Measurements from ENCODE around the gene WDSUB1. TPM values are rescaled to one million over a fixed set of nuclear protein-coding genes. Genes with fewer than 3 reads are reported as not detected.

WDSUB1 gene
- total RNA-seq, 2 donors from 2014 or later = 2.6 to 5.9 TPM

DNA sequence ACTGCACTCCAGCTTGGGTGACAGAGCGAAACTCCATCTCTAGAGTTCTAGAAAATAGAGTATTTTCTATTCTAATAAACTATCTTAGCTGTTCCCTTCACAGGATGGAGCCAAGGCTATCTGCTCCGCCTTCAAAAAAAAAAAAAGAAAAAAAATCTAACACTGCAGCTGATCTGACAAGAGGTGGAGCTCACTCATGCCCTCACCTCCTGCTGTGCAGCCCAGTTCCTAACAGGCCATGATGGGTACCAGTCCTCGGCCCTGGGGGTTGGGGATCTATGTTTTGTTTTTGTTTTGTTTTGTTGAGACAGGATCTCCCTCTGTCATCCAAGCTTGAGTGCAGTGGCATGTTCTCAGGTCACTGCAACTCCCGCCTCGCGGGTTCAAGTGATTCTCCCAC, 3.0 kb downstream of the WDSUB1 start:
- WGBS, 2 donors = 84 to 97% methylated on average over 6 of the region's 6 CpGs
- no peak for ATAC-seq

GRCh38 chr2:159281002-159281401, 5.5 kb downstream of the WDSUB1 start:
- WGBS, 2 donors = 97 to 98% methylated on average over 6 of the region's 6 CpGs
- no peak for DNase-seq
- H3K36me3 ChIP-seq (replicated peaks in 1 of 2; ENCODE audit: insufficient read depth in 1 of 2, low read depth in 2 of 2) = no peaks in the 10 kb centered on the region
- no peaks in the 10 kb centered on the region for H3K27me3 ChIP-seq
- H3K27ac ChIP-seq = no peak overlapping the region
- ATAC-seq = no peak
- H3K4me3 ChIP-seq = no peak overlapping the region
- TF ChIP-seq POLR2A (IDR thresholded peaks at IDR 0.05) (no peak), CTCF (IDR thresholded peaks at IDR 0.05) (no peak)
- H3K9me3 ChIP-seq = no peaks in the 10 kb centered on the region
- H3K4me1 ChIP-seq = peaks cover 24% of the 10 kb centered on the region
- intact Hi-C loops (cut with DNase I) = no loop called here

More for the DNA sequence above, 3.0 kb downstream of the WDSUB1 start:
- intact Hi-C loops (cut with DNase I) = no loop called here
- Histone ChIP-seq H3K4me3 (no peak overlapping the region), H3K27ac (no peak overlapping the region), H3K36me3 (replicated peaks in 1 of 2; ENCODE audit: insufficient read depth in 1 of 2, low read depth in 2 of 2) (no peaks in the 10 kb centered on the region), H3K4me1 (peaks cover 31% of the 10 kb centered on the region), H3K27me3 (no peaks in the 10 kb centered on the region), H3K9me3 (no peaks in the 10 kb centered on the region)
- no peak for TF ChIP-seq POLR2A (IDR thresholded peaks at IDR 0.05)
- TF ChIP-seq CTCF (IDR thresholded peaks at IDR 0.05) = no peak
- no peak for DNase-seq

GRCh38 chr2:159279700-159280099, 6.8 kb downstream of the WDSUB1 start:
- Histone ChIP-seq H3K9me3 (no peaks in the 10 kb centered on the region), H3K36me3 (replicated peaks in 1 of 2; ENCODE audit: insufficient read depth in 1 of 2, low read depth in 2 of 2) (no peaks in the 10 kb centered on the region), H3K27me3 (no peaks in the 10 kb centered on the region), H3K4me1 (peaks cover 15% of the 10 kb centered on the region), H3K4me3 (no peak overlapping the region), H3K27ac (no peak overlapping the region)
- ATAC-seq (no peak), DNase-seq (no peak)
- TF ChIP-seq CTCF (IDR thresholded peaks at IDR 0.05) = no peak
- no peak for TF ChIP-seq POLR2A (IDR thresholded peaks at IDR 0.05)
- intact Hi-C loops (cut with DNase I) = no loop called here
- 97 to 98% methylated on average over 2 of the region's 2 CpGs for WGBS, 2 donors

DNA sequence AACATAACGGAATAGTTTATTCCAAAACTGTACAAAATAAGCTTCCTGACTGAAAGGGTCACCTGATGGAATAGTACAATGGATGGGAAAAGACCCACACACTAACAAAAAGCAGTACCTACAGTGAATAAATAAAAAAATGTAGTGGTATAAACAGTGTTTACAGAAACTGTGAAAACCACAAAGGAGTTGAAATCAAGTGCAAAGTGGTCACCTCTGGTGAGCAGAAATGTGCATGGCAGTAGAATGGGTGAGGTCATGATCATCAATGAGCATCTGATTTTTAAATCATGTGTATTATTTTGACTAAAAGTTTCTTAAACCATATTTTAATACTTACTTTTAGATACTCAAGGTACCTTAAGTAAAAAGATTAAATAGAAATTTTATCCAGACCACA, 11.4 kb downstream of the WDSUB1 start:
- Histone ChIP-seq H3K9me3 (no peaks in the 10 kb centered on the region), H3K4me3 (no peak overlapping the region), H3K36me3 (replicated peaks in 1 of 2; ENCODE audit: insufficient read depth in 1 of 2, low read depth in 2 of 2) (peaks cover 0 to 1% of the 10 kb centered on the region in 2 donors), H3K4me1 (no peaks in the 10 kb centered on the region), H3K27ac (no peak overlapping the region), H3K27me3 (no peaks in the 10 kb centered on the region)
- no peak for DNase-seq
- TF ChIP-seq POLR2A (IDR thresholded peaks at IDR 0.05) (no peak), CTCF (IDR thresholded peaks at IDR 0.05) (no peak)
- ATAC-seq = no peak
- intact Hi-C loops (cut with DNase I) = no loop called here
- 84 to 93% methylated on average over 1 of the region's 1 CpG for WGBS, 2 donors

GRCh38 chr2:159272156-159272555, 14.3 kb downstream of the WDSUB1 start:
- H3K27ac ChIP-seq = no peak overlapping the region
- no peak for TF ChIP-seq POLR2A (IDR thresholded peaks at IDR 0.05)
- no peak for TF ChIP-seq CTCF (IDR thresholded peaks at IDR 0.05)
- intact Hi-C loops (cut with DNase I) = no loop called here
- DNase-seq = no peak
- no peak overlapping the region for H3K4me3 ChIP-seq
- H3K27me3 ChIP-seq = no peaks in the 10 kb centered on the region
- peaks cover 0 to 1% of the 10 kb centered on the region in 2 donors for H3K36me3 ChIP-seq (replicated peaks in 1 of 2; ENCODE audit: insufficient read depth in 1 of 2, low read depth in 2 of 2)
- 47 to 76% methylated on average over 5 of the region's 5 CpGs for WGBS, 2 donors
- H3K9me3 ChIP-seq = no peaks in the 10 kb centered on the region
- no peak for ATAC-seq
- H3K4me1 ChIP-seq = no peaks in the 10 kb centered on the region
